IMR-90 (cell line): ENCODE data around the gene ZNF567. TPM values are rescaled to one million over a fixed set of nuclear protein-coding genes. Genes with fewer than 3 reads are reported as not detected.

Source experiments
- ATAC-seq: fragments of 200-7000 bp; cut with Tn5 transposase; 2 replicates; pipeline ENCODE4 v1.9.1; 2020; ENCODE audit warnings: low read depth, mild to moderate bottlenecking, moderate library complexity
- Bru-seq: library from RNA; stranded (reverse); fragments of 400-500 nt; gene quantifications from one replicate; lab custom pipeline; 2021; lab: Mats Ljungman, UMichigan
- BruChase-seq, 2 experiments: library from RNA; stranded (reverse); fragments of 400-500 nt; gene quantifications; one replicate each; lab custom pipeline; 2021; lab: Mats Ljungman, UMichigan
- BruUV-seq: library from RNA; stranded (reverse); fragments of 400-500 nt; replicated peaks from 2 replicates; lab custom pipeline; 2021; lab: Mats Ljungman, UMichigan
- CTCF ChIA-PET: fragments of 300-600 bp; formaldehyde crosslinking; extraction: SDS; loops from one replicate; lab custom pipeline; 2021; ENCODE audit warnings: antibody characterized with exemption; lab: Yijun Ruan, JAX
- POLR2A ChIA-PET: fragments of 300-600 bp; sonication (Branson Sonifier 250); formaldehyde crosslinking; loops from one replicate; lab custom pipeline; 2022; ENCODE audit warnings: antibody characterized with exemption; ENCODE audit not compliant: unreplicated experiment; lab: Charles Lee
- DNase-seq: peaks from one replicate; pipeline ENCODE4 v3.0.0; 2013
- H2AFZ ChIP-seq: replicated peaks from 2 replicates; pipeline ENCODE3; 2013; ENCODE audit warnings: low read length, mild to moderate bottlenecking; ENCODE audit not compliant: poor library complexity
- H2AK5ac ChIP-seq: 2 replicates; pipeline ENCODE4 v1.6.1; 2013; ENCODE audit warnings: low read depth, low read length, inconsistent platforms
- H2AK9ac ChIP-seq: replicated peaks from 2 replicates; pipeline ENCODE3; 2013; ENCODE audit warnings: mild to moderate bottlenecking, low read depth, low read length, moderate library complexity; ENCODE audit not compliant: poor library complexity
- H2BK120ac ChIP-seq: 2 replicates; pipeline ENCODE4 v1.6.1; 2013; ENCODE audit warnings: low read depth, low read length, inconsistent platforms
- H2BK15ac ChIP-seq: 3 replicates; pipeline ENCODE4 v1.6.1; 2013; ENCODE audit warnings: low read depth, low read length, inconsistent platforms
- H2BK20ac ChIP-seq: 2 replicates; pipeline ENCODE4 v1.6.1; 2013; ENCODE audit warnings: low read depth, mild to moderate bottlenecking, inconsistent platforms, low read length, moderate library complexity
- H2BK5ac ChIP-seq: 2 replicates; pipeline ENCODE4 v1.6.1; 2013; ENCODE audit warnings: mild to moderate bottlenecking, low read depth, low read length, inconsistent platforms; ENCODE audit not compliant: poor library complexity, severe bottlenecking
- H3K14ac ChIP-seq: replicated peaks from 2 replicates; pipeline ENCODE4 v1.6.1; 2013; ENCODE audit warnings: low read depth, low read length, inconsistent platforms
- H3K18ac ChIP-seq: 2 replicates; pipeline ENCODE4 v1.6.1; 2013; ENCODE audit warnings: low read depth, low read length, control low read depth
- H3K23ac ChIP-seq: 2 replicates; pipeline ENCODE4 v1.6.1; 2013; ENCODE audit warnings: low read depth, low read length, inconsistent platforms
- H3K27ac ChIP-seq: 2 replicates; pipeline ENCODE4 v1.5.1; 2013; ENCODE audit warnings: mild to moderate bottlenecking, control low read depth, low read length; ENCODE audit not compliant: insufficient read depth
- H3K27me3 ChIP-seq: 2 replicates; pipeline ENCODE4 v1.6.1; 2013; ENCODE audit warnings: low read length; ENCODE audit not compliant: control insufficient read depth, insufficient read depth
- H3K36me3 ChIP-seq: 2 replicates; pipeline ENCODE4 v1.6.1; 2013; ENCODE audit warnings: low read length, mixed read lengths; ENCODE audit not compliant: control insufficient read depth, insufficient read depth
- H3K4ac ChIP-seq: 2 replicates; pipeline ENCODE4 v1.6.1; 2013; ENCODE audit warnings: low read depth, low read length, inconsistent platforms
- H3K4me1 ChIP-seq: 2 replicates; pipeline ENCODE4 v1.6.1; 2013; ENCODE audit warnings: low read length, mixed read lengths; ENCODE audit not compliant: control insufficient read depth, insufficient read depth
- H3K4me2 ChIP-seq: 2 replicates; pipeline ENCODE4 v1.6.1; 2013; ENCODE audit warnings: low read depth, mild to moderate bottlenecking, control low read depth, low read length, moderate library complexity
- H3K4me3 ChIP-seq: 2 replicates; pipeline ENCODE4 v1.5.1; 2013; ENCODE audit warnings: low read depth, mild to moderate bottlenecking, control low read depth, low read length, moderate library complexity; ENCODE audit not compliant: insufficient read depth
- H3K56ac ChIP-seq: 2 replicates; pipeline ENCODE4 v1.6.1; 2013; ENCODE audit warnings: low read length, inconsistent platforms; ENCODE audit not compliant: insufficient read depth; ENCODE audit errors: extremely low read depth
- H3K79me1 ChIP-seq, 2 experiments: 2 replicates each; pipeline ENCODE4 v1.6.1; 2013; ENCODE audit warnings: low read length in 2 of 2, inconsistent platforms in 1 of 2, low read depth in 1 of 2
- H3K9ac ChIP-seq: 2 replicates; pipeline ENCODE4 v1.6.1; 2013; ENCODE audit warnings: low read depth, low read length, control low read depth
- H3K9me1 ChIP-seq: 2 replicates; pipeline ENCODE4 v1.6.1; 2013; ENCODE audit warnings: low read length, inconsistent platforms; ENCODE audit not compliant: insufficient read depth
- H3K9me3 ChIP-seq: 2 replicates; pipeline ENCODE4 v1.6.1; 2013; ENCODE audit warnings: low read length; ENCODE audit not compliant: control insufficient read depth, insufficient read depth
- H4K20me1 ChIP-seq: 2 replicates; pipeline ENCODE4 v1.6.1; 2013; ENCODE audit warnings: low read length, inconsistent platforms; ENCODE audit not compliant: insufficient read depth
- H4K5ac ChIP-seq: 2 replicates; pipeline ENCODE4 v1.6.1; 2013; ENCODE audit warnings: mild to moderate bottlenecking, low read depth, low read length, control low read depth
- H4K8ac ChIP-seq, 2 experiments: 2 replicates each; pipeline ENCODE4 v1.6.1; 2013; ENCODE audit warnings: low read depth in 2 of 2, low read length in 2 of 2, control low read depth in 1 of 2, inconsistent platforms in 1 of 2
- H4K91ac ChIP-seq: 2 replicates; pipeline ENCODE4 v1.6.1; 2013; ENCODE audit warnings: low read depth, low read length, inconsistent platforms; ENCODE audit not compliant: insufficient read depth
- CHD1 ChIP-seq: IDR thresholded peaks from 2 replicates; pipeline ENCODE4 v1.6.1; 2012; ENCODE audit warnings: low read depth, low read length, improper control_type of control experiment
- CTCF ChIP-seq: conservative IDR thresholded peaks from 2 replicates; pipeline ENCODE4 v1.5.1; 2012; ENCODE audit warnings: mild to moderate bottlenecking, low read depth, low read length, improper control_type of control experiment
- ELK1 ChIP-seq: fragments of 150-350 bp; IDR thresholded peaks from 2 replicates; pipeline ENCODE4 v1.6.1; 2016; ENCODE audit warnings: low read depth, mild to moderate bottlenecking, low read length, moderate library complexity, borderline replicate concordance
- MAFK ChIP-seq: IDR thresholded peaks from 2 replicates; pipeline ENCODE4 v1.6.1; 2012; ENCODE audit warnings: low read depth, low read length, improper control_type of control experiment
- MAZ ChIP-seq: IDR thresholded peaks from 2 replicates; pipeline ENCODE4 v1.6.1; 2012; ENCODE audit warnings: low read depth, mild to moderate bottlenecking, low read length, improper control_type of control experiment, moderate library complexity, borderline replicate concordance
- MXI1 ChIP-seq: IDR thresholded peaks from 2 replicates; pipeline ENCODE4 v1.6.1; 2012; ENCODE audit warnings: low read depth, mild to moderate bottlenecking, low read length, moderate library complexity, borderline replicate concordance
- NFE2L2 ChIP-seq: fragments of 150-350 bp; IDR thresholded peaks from 2 replicates; pipeline ENCODE4 v1.6.1; 2016; ENCODE audit warnings: low read depth, mild to moderate bottlenecking, low read length
- RCOR1 ChIP-seq: IDR thresholded peaks from 2 replicates; pipeline ENCODE4 v1.6.1; 2012; ENCODE audit warnings: mild to moderate bottlenecking, low read length, improper control_type of control experiment; ENCODE audit not compliant: insufficient replicate concordance
- SMC3 ChIP-seq: fragments of 150-350 bp; IDR thresholded peaks from 2 replicates; pipeline ENCODE4 v1.6.1; 2016; ENCODE audit warnings: low read depth, mild to moderate bottlenecking, antibody characterized with exemption, low read length, moderate library complexity
- USF2 ChIP-seq: fragments of 150-350 bp; IDR thresholded peaks from 2 replicates; pipeline ENCODE4 v1.6.1; 2017; ENCODE audit warnings: mild to moderate bottlenecking, antibody characterized with exemption, low read length, low read depth
- WGBS, 2 experiments: methylation state at CpG; one replicate each; pipeline versions ENCODE4 v1.1.5 to v1.1.7; 2013; ENCODE audit warnings: missing lambda C conversion rate in 2 of 2; ENCODE audit not compliant: insufficient read length in 1 of 2; ENCODE audit errors: extremely low coverage in 2 of 2; 5-methylcytosine and 5-hydroxymethylcytosine counted together
- dilution Hi-C: fragments of 300-500 bp; cut with HindIII; formaldehyde crosslinking; loops from one replicate; pipeline ENCODE4 v1.14.3; 2018; ENCODE audit warnings: low sequenced_read_pairs; ENCODE audit not compliant: unreplicated experiment
- in situ Hi-C: fragments of 300-500 bp; cut with MboI; formaldehyde crosslinking; loops from 3 replicates; pipeline ENCODE4 v1.14.3; 2019; ENCODE audit warnings: low sequenced_read_pairs, inconsistent platforms, mixed read lengths
- intact Hi-C: fragments of 100-400 bp; cut with micrococcal nuclease; formaldehyde crosslinking; loops from 2 replicates; pipeline ENCODE4 v1.10.0; 2022
- long read RNA-seq: library from polyadenylated mRNA; unstranded; transcript quantifications from one replicate; pipeline ENCODE4 v2.0.0, GENCODE V29; 2021; ENCODE audit not compliant: unreplicated experiment
- polyA plus RNA-seq, 3 experiments: library from polyadenylated mRNA; depleted of rRNA; stranded (reverse); fragments of >200 nt; gene quantifications; 2 replicates each; pipeline ENCODE4 v1.2.3, GENCODE V29; 2012; ENCODE audit warnings: low replicate concordance in 1 of 3
- total RNA-seq: library from RNA; depleted of rRNA; stranded (reverse); fragments of >200 nt; gene quantifications from 2 replicates; pipeline ENCODE4 v1.2.3, GENCODE V29; 2012; rRNA removed

The ZNF567 gene
- total RNA-seq (5.3 and 6.1 TPM in 2 replicates), polyA plus RNA-seq (2012; rRNA removed) (3.4 and 3.8 TPM in 2 replicates), Bru-seq, nascent RNA (percentile 63 among the genes with signal in this experiment), BruChase-seq, experiment 1, labeled RNA remaining after a 6-hour chase (percentile 66 among the genes with signal in this experiment), BruChase-seq, experiment 2, labeled RNA remaining after a 2-hour chase (percentile 61 among the genes with signal in this experiment)
- polyA plus RNA-seq (2012; cell fraction: cytosol; rRNA removed), result 0.35 and 0.57 TPM in 2 replicates
- 0.61 and 10.0 TPM in 2 replicates for polyA plus RNA-seq (2012; cell fraction: nucleus; rRNA removed; ENCODE audit: low replicate concordance)
- long read RNA-seq, partial matches to known transcripts, result 1 of 5 reads
- long read RNA-seq, other reads (novel, unspliced or antisense), result 4 of 5 reads

GRCh38 chr19:36687214-36688056, at the start of gene ZNF567:
TSS of gene ZNF567 (plus strand) at chr19:36687612. CDS start at chr19:36694868, 7,256 bp downstream.
- in situ Hi-C loops, result no loop called here

More at GRCh38 chr19:36687214-36688056, at the start of gene ZNF567:
- Histone ChIP-seq H2BK120ac (no peak within 1 kb of the TSS), H3K27ac (peak within 1 kb of the TSS; percentile 75), H3K18ac (no peak within 1 kb of the TSS), H3K4me2 (peak within 1 kb of the TSS; percentile 92), H3K23ac (peak within 1 kb of the TSS; percentile 69), H3K27me3 (no peaks in the 10 kb centered on the region), H3K9ac (peak within 1 kb of the TSS; percentile 93), H4K8ac (peak within 1 kb of the TSS; percentile 86 to 89; a peak in 3 of 4 replicates), H3K4me1 (no peaks in the 10 kb centered on the region), H3K79me1 (peaks cover 13 to 24% of the 10 kb centered on the region in 2 experiments), H4K20me1 (no peaks in the 10 kb centered on the region), H2AFZ (peak within 1 kb of the TSS; percentile 95), H2BK5ac (peak within 1 kb of the TSS; percentile 41), H2AK5ac (peak within 1 kb of the TSS; percentile 71; the same call in 1 of the 2 replicates), H4K91ac (peak within 1 kb of the TSS; percentile 62; the same call in 1 of the 2 replicates), H3K36me3 (peaks cover 21% of the 10 kb centered on the region), H3K9me1 (no peaks in the 10 kb centered on the region), H2AK9ac (peak within 1 kb of the TSS; percentile 13), H2BK15ac (no peak within 1 kb of the TSS), H2BK20ac (no peak within 1 kb of the TSS), H3K56ac (0 out of 2 replicates have a peak within 1 kb of the TSS, but pooled peaks have one; percentile 0), H3K9me3 (peaks cover 10% of the 10 kb centered on the region; the same call in 1 of the 2 replicates), H3K4ac (peak within 1 kb of the TSS; percentile 67), H3K4me3 (peak within 1 kb of the TSS; percentile 86), H4K5ac (peak within 1 kb of the TSS; percentile 62), H3K14ac (peak within 1 kb of the TSS; percentile 78)
- DNase-seq (peak; percentile 93), ATAC-seq (peak; percentile 95)
- BruUV-seq, result no TSS peak
- 1% methylated on average over 32 of the region's 69 CpGs; no CpG with 5 or more reads in 1 of the 2 experiments for WGBS, 2 experiments
- intact Hi-C loops, result no loop called here
- no peak for TF ChIP-seq USF2
- no peak for TF ChIP-seq ELK1
- no peak for TF ChIP-seq CTCF
- no peak for TF ChIP-seq CHD1
- TF ChIP-seq NFE2L2, result no peak
- TF ChIP-seq MXI1, result peak; percentile 25; the same call in 1 of the 2 replicates
- no peak for TF ChIP-seq SMC3
- TF ChIP-seq MAZ, result peak; percentile 45; the same call in 1 of the 2 replicates
- no peak for TF ChIP-seq MAFK
- no peak for TF ChIP-seq RCOR1
- ChIA-PET CTCF (no interaction called here), POLR2A (no interaction called here)
- dilution Hi-C loops, result no loop called here
